OCI-LY7 (cell line): ENCODE results near the gene KCND3.

Experiments
- EZH2phosphoT487 ChIP-seq: fragments of 200-600 bp; sonication (generic); IDR thresholded peaks from 2 replicates; pipeline ENCODE4 v1.6.1; 2018; ENCODE audit warnings: low read depth, borderline replicate concordance, mild to moderate bottlenecking, mixed run types, antibody characterized with exemption, low read length, moderate library complexity, mixed read lengths
- TF ChIP-seq, protein P1 (sequence below): fragments of 200-600 bp; sonication (generic); conservative IDR thresholded peaks from 2 replicates; pipeline ENCODE4 v1.5.1; 2014; ENCODE audit warnings: mild to moderate bottlenecking, antibody characterized with exemption, low read length, moderate library complexity, mixed read lengths

DNA sequence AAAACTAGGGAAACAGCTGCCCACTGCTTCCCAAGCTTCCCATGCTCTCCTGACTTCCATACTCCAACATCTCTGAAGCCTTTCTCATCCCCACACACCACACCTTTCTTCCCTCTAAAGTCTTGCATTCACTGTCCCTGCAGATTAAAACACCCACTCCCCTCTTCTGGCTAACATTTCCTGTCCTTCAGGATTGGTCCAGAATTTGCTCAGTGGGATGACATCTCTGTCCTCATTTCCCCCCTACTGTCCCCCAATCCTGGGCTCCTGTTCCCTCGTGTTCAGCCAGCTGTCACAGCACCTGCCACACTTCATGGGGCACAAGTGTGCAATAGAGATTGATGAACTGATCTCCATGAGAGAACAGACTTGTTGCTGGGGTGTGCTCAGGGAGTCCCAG, 82.7 kb downstream of the KCND3 start:
- TF ChIP-seq, protein P1, sequence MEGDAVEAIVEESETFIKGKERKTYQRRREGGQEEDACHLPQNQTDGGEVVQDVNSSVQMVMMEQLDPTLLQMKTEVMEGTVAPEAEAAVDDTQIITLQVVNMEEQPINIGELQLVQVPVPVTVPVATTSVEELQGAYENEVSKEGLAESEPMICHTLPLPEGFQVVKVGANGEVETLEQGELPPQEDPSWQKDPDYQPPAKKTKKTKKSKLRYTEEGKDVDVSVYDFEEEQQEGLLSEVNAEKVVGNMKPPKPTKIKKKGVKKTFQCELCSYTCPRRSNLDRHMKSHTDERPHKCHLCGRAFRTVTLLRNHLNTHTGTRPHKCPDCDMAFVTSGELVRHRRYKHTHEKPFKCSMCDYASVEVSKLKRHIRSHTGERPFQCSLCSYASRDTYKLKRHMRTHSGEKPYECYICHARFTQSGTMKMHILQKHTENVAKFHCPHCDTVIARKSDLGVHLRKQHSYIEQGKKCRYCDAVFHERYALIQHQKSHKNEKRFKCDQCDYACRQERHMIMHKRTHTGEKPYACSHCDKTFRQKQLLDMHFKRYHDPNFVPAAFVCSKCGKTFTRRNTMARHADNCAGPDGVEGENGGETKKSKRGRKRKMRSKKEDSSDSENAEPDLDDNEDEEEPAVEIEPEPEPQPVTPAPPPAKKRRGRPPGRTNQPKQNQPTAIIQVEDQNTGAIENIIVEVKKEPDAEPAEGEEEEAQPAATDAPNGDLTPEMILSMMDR = no peak
- no peak for TF ChIP-seq EZH2phosphoT487
